Neural progenitor cell (in vitro differentiated cells): Measurements from ENCODE around the gene PARD3B.

Experiments
- CTCF ChIP-seq: fragments of 200-600 bp; sonication (generic); IDR thresholded peaks from 2 replicates; pipeline ENCODE4 v1.5.1; 2017; ENCODE audit warnings: antibody characterized with exemption, mild to moderate bottlenecking
- EZH2 ChIP-seq: fragments of 200-600 bp; sonication (generic); IDR thresholded peaks from 2 replicates; pipeline ENCODE4 v1.6.1; 2017; ENCODE audit warnings: antibody characterized with exemption, mild to moderate bottlenecking, moderate library complexity
- EZH2phosphoT487 ChIP-seq: fragments of 200-600 bp; sonication (generic); IDR thresholded peaks from 2 replicates; pipeline ENCODE4 v1.6.1; 2017; ENCODE audit warnings: antibody characterized with exemption

- TF ChIP-seq EZH2phosphoT487 (no peak), EZH2 (no peak), CTCF (no peak)
Observed at GRCh38 chr2:204842661-204843485, 297.6 kb downstream of the PARD3B start.
